ENCODE data around the gene DIO3.
"Not testable (repeated sequence)": the region's sequence is repeated elsewhere in the genome, so short reads cannot be mapped to it uniquely, and the experiment has no call there.

Gene DIO3

GRCh38 chr14:101543814-101544213, 17.5 kb upstream of the DIO3 start:
- no peak for DNase-seq

- no peak for DNase-seq
Measured at GRCh38 chr14:101544550-101544949, 16.7 kb upstream of the DIO3 start.

GRCh38 chr14:101546706-101547105, 14.6 kb upstream of the DIO3 start:
- DNase-seq: no peak

- no peak for DNase-seq
Measured at GRCh38 chr14:101547107-101547738, 14.1 kb upstream of the DIO3 start.

GRCh38 chr14:101547961-101548669, 13.2 kb upstream of the DIO3 start:
- no peak for DNase-seq

- no peak for DNase-seq
Measured at GRCh38 chr14:101548710-101549109, 12.6 kb upstream of the DIO3 start.

- no peak for DNase-seq
Measured at GRCh38 chr14:101549154-101549553, 12.1 kb upstream of the DIO3 start.

GRCh38 chr14:101550202-101550912, 10.9 kb upstream of the DIO3 start:
- not testable (repeated sequence) for DNase-seq

- no peak for DNase-seq
Measured at GRCh38 chr14:101551729-101552595, 9.3 kb upstream of the DIO3 start.

GRCh38 chr14:101552786-101553231, 8.5 kb upstream of the DIO3 start:
- DNase-seq: no peak

GRCh38 chr14:101553393-101553792, 7.9 kb upstream of the DIO3 start:
- no peak for DNase-seq

GRCh38 chr14:101553931-101554330, 7.4 kb upstream of the DIO3 start:
- no peak for DNase-seq

- no peak for DNase-seq
Measured at GRCh38 chr14:101554991-101555668, 6.2 kb upstream of the DIO3 start.

GRCh38 chr14:101555669-101556043, 5.6 kb upstream of the DIO3 start:
- not testable (repeated sequence) for DNase-seq

- no peak for DNase-seq
Measured at GRCh38 chr14:101556131-101556530, 5.2 kb upstream of the DIO3 start.

GRCh38 chr14:101556566-101557320, 4.6 kb upstream of the DIO3 start:
- DNase-seq: no peak

- DNase-seq: no peak
Measured at GRCh38 chr14:101557321-101557695, 4.0 kb upstream of the DIO3 start.

- DNase-seq: no peak
Measured at GRCh38 chr14:101557811-101558738, 3.2 kb upstream of the DIO3 start.

- DNase-seq: no peak
Measured at GRCh38 chr14:101558739-101559240, 2.5 kb upstream of the DIO3 start.

GRCh38 chr14:101559250-101559623, 2.1 kb upstream of the DIO3 start:
- DNase-seq: no peak

Measured in stimulated activated CD4-positive, alpha-beta T cell treated with anti-CD3 and anti-CD28 coated beads, Interleukin-4, amount 100 ng/mL, for 1 hour (primary cell).